Tibial artery (tissue), 4 donors: ENCODE data around the gene SLC6A2.

Experiments used
- DNase-seq, 2 donors: peaks; one replicate each; pipeline ENCODE4 v3.0.0-alpha.2; 2019
- H3K27ac ChIP-seq, 2 donors: fragments of 200-600 bp; sonication (generic) in 1 of 2; 1 replicate in 1 of 2; 2 replicates in 1 of 2; pipeline ENCODE4 v1.5.1; 2018 to 2019; ENCODE audit warnings: mild to moderate bottlenecking in 1 of 2
- H3K27me3 ChIP-seq, 2 donors: fragments of 200-600 bp; sonication (generic) in 1 of 2; one replicate each; pipeline versions ENCODE4 v1.5.1 to v1.6.0; 2016 to 2019
- H3K36me3 ChIP-seq, 3 donors: fragments of 200-600 bp; sonication (generic) in 2 of 3; one replicate each; pipeline ENCODE4 v1.5.1; 2016 to 2019; ENCODE audit warnings: mild to moderate bottlenecking in 2 of 3
- H3K4me1 ChIP-seq, 4 donors: fragments of 200-600 bp; sonication (generic) in 2 of 4; 1 replicate in 3 of 4; 2 replicates in 1 of 4; pipeline ENCODE4 v1.5.1; 2016 to 2019
- H3K4me3 ChIP-seq, 2 donors: fragments of 200-600 bp; sonication (generic) in 1 of 2; 1 replicate in 1 of 2; 2 replicates in 1 of 2; pipeline ENCODE4 v1.5.1; 2018 to 2019; ENCODE audit warnings: mild to moderate bottlenecking in 2 of 2
- H3K9me3 ChIP-seq, 3 donors: fragments of 200-600 bp; sonication (generic) in 1 of 3; one replicate each; pipeline ENCODE4 v1.5.1; 2016 to 2019
- intact Hi-C: fragments of 100-400 bp; cut with DNase I; formaldehyde crosslinking; loops from one replicate; pipeline ENCODE4 v1.15.0; 2023; ENCODE audit warnings: low total_unique reads
- TF ChIP-seq, protein P1 (sequence below), 2 experiments: fragments of 200-600 bp in 1 of 2; fragments of 450-650 bp in 1 of 2; IDR thresholded peaks; one replicate each; pipeline ENCODE4 v1.5.1; 2017 to 2019; ENCODE audit warnings: antibody characterized with exemption in 2 of 2, mild to moderate bottlenecking in 1 of 2, moderate library complexity in 1 of 2

SLC6A2 gene

DNA sequence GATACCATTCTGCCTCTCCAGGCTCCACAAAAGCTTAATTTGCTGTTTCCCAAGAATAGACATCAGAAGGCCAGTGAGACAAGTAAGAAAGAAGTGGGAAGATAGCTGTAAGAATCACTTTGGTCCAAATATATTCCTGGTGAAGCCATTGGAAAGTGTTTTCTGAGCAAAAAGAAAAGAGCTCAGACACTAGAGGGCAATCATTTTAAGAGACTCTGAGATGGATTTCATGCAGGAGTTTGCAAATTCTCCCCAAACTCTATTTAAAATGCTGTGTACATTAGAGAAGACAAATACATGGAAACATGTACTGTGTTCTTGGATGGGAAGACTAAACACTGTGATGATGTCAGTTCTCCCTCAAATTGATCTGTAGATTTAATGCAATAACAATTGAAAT, 8.0 kb upstream of the SLC6A2 start:
- no peak overlapping the region for H3K4me3 ChIP-seq
- intact Hi-C loops: no loop called here
- TF ChIP-seq, protein P1, sequence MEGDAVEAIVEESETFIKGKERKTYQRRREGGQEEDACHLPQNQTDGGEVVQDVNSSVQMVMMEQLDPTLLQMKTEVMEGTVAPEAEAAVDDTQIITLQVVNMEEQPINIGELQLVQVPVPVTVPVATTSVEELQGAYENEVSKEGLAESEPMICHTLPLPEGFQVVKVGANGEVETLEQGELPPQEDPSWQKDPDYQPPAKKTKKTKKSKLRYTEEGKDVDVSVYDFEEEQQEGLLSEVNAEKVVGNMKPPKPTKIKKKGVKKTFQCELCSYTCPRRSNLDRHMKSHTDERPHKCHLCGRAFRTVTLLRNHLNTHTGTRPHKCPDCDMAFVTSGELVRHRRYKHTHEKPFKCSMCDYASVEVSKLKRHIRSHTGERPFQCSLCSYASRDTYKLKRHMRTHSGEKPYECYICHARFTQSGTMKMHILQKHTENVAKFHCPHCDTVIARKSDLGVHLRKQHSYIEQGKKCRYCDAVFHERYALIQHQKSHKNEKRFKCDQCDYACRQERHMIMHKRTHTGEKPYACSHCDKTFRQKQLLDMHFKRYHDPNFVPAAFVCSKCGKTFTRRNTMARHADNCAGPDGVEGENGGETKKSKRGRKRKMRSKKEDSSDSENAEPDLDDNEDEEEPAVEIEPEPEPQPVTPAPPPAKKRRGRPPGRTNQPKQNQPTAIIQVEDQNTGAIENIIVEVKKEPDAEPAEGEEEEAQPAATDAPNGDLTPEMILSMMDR (IDR thresholded peaks at IDR 0.05): no peak

GRCh38 chr16:55651841-55652824, 3.7 kb upstream of the SLC6A2 start:
- intact Hi-C loops: no loop called here
- H3K36me3 ChIP-seq: no peaks in the 10 kb centered on the region
- peaks cover 0 to 16% (median 6%) of the 10 kb centered on the region in 4 donors for H3K4me1 ChIP-seq
- no peak for DNase-seq
- H3K27me3 ChIP-seq: peaks cover 0 to 45% of the 10 kb centered on the region in 2 donors
- no peak overlapping the region for H3K4me3 ChIP-seq
- no peaks in the 10 kb centered on the region for H3K9me3 ChIP-seq
- H3K27ac ChIP-seq: no peak overlapping the region
- TF ChIP-seq, protein P1 (IDR thresholded peaks at IDR 0.05): no peak

More for the DNA sequence above, 8.0 kb upstream of the SLC6A2 start:
- H3K9me3 ChIP-seq: no peaks in the 10 kb centered on the region
- no peak for DNase-seq
- no peaks in the 10 kb centered on the region for H3K36me3 ChIP-seq
- H3K27me3 ChIP-seq: peaks cover 0 to 13% of the 10 kb centered on the region in 2 donors
- no peak overlapping the region for H3K27ac ChIP-seq
- H3K4me1 ChIP-seq: no peaks in the 10 kb centered on the region

DNA sequence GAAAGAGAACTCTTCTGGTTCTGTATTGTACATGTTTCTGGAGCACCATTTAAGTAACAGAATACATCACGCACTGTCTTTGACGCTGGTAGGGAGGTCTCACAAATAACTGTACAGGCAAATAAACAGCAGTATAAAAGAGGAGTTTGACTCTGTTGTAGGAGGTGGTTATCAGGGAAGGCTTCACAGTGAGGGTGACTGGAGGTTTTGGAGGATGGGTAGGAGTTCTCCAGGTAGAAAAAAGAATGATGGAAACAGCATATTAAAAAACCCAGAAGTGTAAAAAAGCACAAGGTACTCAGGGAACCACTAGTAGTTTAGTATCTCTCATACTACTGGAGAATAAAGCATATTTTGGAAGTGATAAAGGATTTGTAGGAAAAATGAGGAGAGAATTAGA, 2.7 kb upstream of the SLC6A2 start:
- Histone ChIP-seq H3K9me3 (no peaks in the 10 kb centered on the region), H3K36me3 (no peaks in the 10 kb centered on the region), H3K27me3 (peaks cover 0 to 55% of the 10 kb centered on the region in 2 donors), H3K4me3 (no peak overlapping the region), H3K4me1 (peaks cover 0 to 16% (median 6%) of the 10 kb centered on the region in 4 donors), H3K27ac (no peak overlapping the region)
- TF ChIP-seq, protein P1 (IDR thresholded peaks at IDR 0.05): no peak
- intact Hi-C loops: no loop called here
- DNase-seq: no peak

DNA sequence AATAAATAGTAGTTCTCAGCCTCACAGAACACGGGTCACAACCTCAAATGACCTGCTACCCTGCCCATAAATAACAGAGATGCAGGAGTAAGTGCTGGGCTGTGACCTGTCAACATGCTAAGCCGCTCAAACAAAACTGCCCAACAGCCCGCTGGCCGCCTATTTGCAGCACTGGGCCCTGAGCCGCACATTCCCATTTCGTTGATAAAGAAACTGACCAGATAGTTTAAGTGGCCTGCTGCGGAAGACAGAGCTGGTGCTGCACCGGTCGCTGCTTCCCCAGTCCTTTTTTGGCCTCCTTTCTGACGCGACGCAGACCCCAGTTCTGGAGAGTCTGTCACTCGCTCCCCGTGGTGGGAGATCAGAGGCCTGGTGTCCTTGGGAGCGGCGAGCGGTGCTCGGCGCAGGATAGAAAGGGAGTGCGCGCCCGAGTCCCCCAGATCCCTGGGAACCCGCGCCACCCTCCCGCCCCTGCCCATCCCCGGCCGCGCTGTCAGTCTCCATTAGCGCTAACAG, 349 bp upstream of the SLC6A2 start:
- DNase-seq: no peak
- Histone ChIP-seq H3K27ac (no peak overlapping the region), H3K9me3 (no peaks in the 10 kb centered on the region), H3K27me3 (peaks cover 0 to 62% of the 10 kb centered on the region in 2 donors), H3K36me3 (no peaks in the 10 kb centered on the region), H3K4me3 (peak overlapping the region in 1 of 2 donors; percentile 28), H3K4me1 (peaks cover 0 to 16% (median 6%) of the 10 kb centered on the region in 4 donors)
- intact Hi-C loops: no loop called here
- TF ChIP-seq, protein P1 (IDR thresholded peaks at IDR 0.05): no peak

DNA sequence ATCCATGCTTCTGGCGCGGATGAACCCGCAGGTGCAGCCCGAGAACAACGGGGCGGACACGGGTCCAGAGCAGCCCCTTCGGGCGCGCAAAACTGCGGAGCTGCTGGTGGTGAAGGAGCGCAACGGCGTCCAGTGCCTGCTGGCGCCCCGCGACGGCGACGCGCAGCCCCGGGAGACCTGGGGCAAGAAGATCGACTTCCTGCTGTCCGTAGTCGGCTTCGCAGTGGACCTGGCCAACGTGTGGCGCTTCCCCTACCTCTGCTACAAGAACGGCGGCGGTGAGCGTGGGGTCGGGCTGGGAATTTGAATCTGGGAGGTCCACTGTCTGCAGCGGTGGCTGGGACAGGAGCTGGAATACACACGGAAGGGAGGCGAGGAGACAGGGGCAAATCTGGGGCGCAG, 904 bp downstream of the SLC6A2 start:
- Histone ChIP-seq H3K9me3 (no peaks in the 10 kb centered on the region), H3K4me3 (peak overlapping the region in 1 of 2 donors; percentile 28), H3K4me1 (peaks cover 0 to 16% (median 6%) of the 10 kb centered on the region in 4 donors), H3K27ac (no peak overlapping the region), H3K27me3 (peaks cover 0 to 62% of the 10 kb centered on the region in 2 donors), H3K36me3 (no peaks in the 10 kb centered on the region)
- intact Hi-C loops: no loop called here
- no peak for DNase-seq
- TF ChIP-seq, protein P1 (IDR thresholded peaks at IDR 0.05): no peak
